ENCODE data around the gene ITPK1.

Gene ITPK1

GRCh38 chr14:93084866-93085857 lies 30.6 kb downstream of the ITPK1 start:
- no peak for DNase-seq (ENCODE audit: low read depth in 2 of 3, low spot score in 2 of 3)

GRCh38 chr14:93084402-93084801 lies 31.3 kb downstream of the ITPK1 start:
- no peak for DNase-seq (ENCODE audit: low read depth in 2 of 3, low spot score in 2 of 3)

- DNase-seq (ENCODE audit: low read depth in 2 of 3, low spot score in 2 of 3) = no peak
Observed at GRCh38 chr14:93083917-93084316, 31.8 kb downstream of the ITPK1 start.

GRCh38 chr14:93082576-93083001 lies 33.1 kb downstream of the ITPK1 start:
- DNase-seq (ENCODE audit: low read depth in 2 of 3, low spot score in 2 of 3) = no peak

GRCh38 chr14:93081876-93082570 lies 33.7 kb downstream of the ITPK1 start:
- DNase-seq (ENCODE audit: low read depth in 2 of 3, low spot score in 2 of 3) = peak in 2 of 3 experiments; percentile 27 to 34

- no peak for DNase-seq (ENCODE audit: low read depth in 2 of 3, low spot score in 2 of 3)
Observed at GRCh38 chr14:93079865-93080403, 35.8 kb downstream of the ITPK1 start.

GRCh38 chr14:93079321-93079720 lies 36.4 kb downstream of the ITPK1 start:
- no peak for DNase-seq (ENCODE audit: low read depth in 2 of 3, low spot score in 2 of 3)

GRCh38 chr14:93078870-93079269 lies 36.9 kb downstream of the ITPK1 start:
- no peak for DNase-seq (ENCODE audit: low read depth in 2 of 3, low spot score in 2 of 3)

- DNase-seq (ENCODE audit: low read depth in 2 of 3, low spot score in 2 of 3) = no peak
Observed at GRCh38 chr14:93076755-93077154, 39.0 kb downstream of the ITPK1 start.

GRCh38 chr14:93075891-93076290 lies 39.8 kb downstream of the ITPK1 start:
- no peak for DNase-seq (ENCODE audit: low read depth in 2 of 3, low spot score in 2 of 3)

- no peak for DNase-seq (ENCODE audit: low read depth in 2 of 3, low spot score in 2 of 3)
Observed at GRCh38 chr14:93073910-93074769, 41.6 kb downstream of the ITPK1 start.

GRCh38 chr14:93073358-93073707 lies 42.4 kb downstream of the ITPK1 start:
- no peak for DNase-seq (ENCODE audit: low read depth in 2 of 3, low spot score in 2 of 3)

- DNase-seq (ENCODE audit: low read depth in 2 of 3, low spot score in 2 of 3) = no peak
Observed at GRCh38 chr14:93072659-93073357, 42.9 kb downstream of the ITPK1 start.

GRCh38 chr14:93068711-93069110 lies 47.0 kb downstream of the ITPK1 start:
- DNase-seq (ENCODE audit: low read depth in 2 of 3, low spot score in 2 of 3) = no peak

GRCh38 chr14:93067088-93067487 lies 48.6 kb downstream of the ITPK1 start:
- no peak for DNase-seq (ENCODE audit: low read depth in 2 of 3, low spot score in 2 of 3)

GRCh38 chr14:93065272-93065730 lies 50.4 kb downstream of the ITPK1 start:
- no peak for DNase-seq (ENCODE audit: low read depth in 2 of 3, low spot score in 2 of 3)

- no peak for DNase-seq (ENCODE audit: low read depth in 2 of 3, low spot score in 2 of 3)
Observed at GRCh38 chr14:93064411-93065271, 51.1 kb downstream of the ITPK1 start.

- no peak for DNase-seq (ENCODE audit: low read depth in 2 of 3, low spot score in 2 of 3)
Observed at GRCh38 chr14:93063393-93063792, 52.3 kb downstream of the ITPK1 start.

GRCh38 chr14:93062890-93063289 lies 52.8 kb downstream of the ITPK1 start:
- DNase-seq (ENCODE audit: low read depth in 2 of 3, low spot score in 2 of 3) = no peak

All from activated CD8-positive, alpha-beta memory T cell treated with anti-CD3 and anti-CD28 coated beads for 48 hours (primary cell).